ENCODE measurements around the gene CLIP2.

The CLIP2 gene

GRCh38 chr7:74290981-74291441 is 1.8 kb downstream of the CLIP2 start:
- no peaks in the 10 kb centered on the region for H3K4me1 ChIP-seq (ENCODE audit: insufficient read depth, poor library complexity, severe bottlenecking)
- ATAC-seq (ENCODE audit: low read depth) (no peak), DNase-seq (ENCODE audit: low spot score) (no peak)
- H3K4me3 ChIP-seq (ENCODE audit: severe bottlenecking) = no peak overlapping the region
- H3K27me3 ChIP-seq (ENCODE audit: insufficient read depth, poor library complexity, severe bottlenecking) = no peaks in the 10 kb centered on the region
- H3K27ac ChIP-seq (ENCODE audit: poor library complexity, severe bottlenecking) = no peak overlapping the region
- no peak for TF ChIP-seq CTCF (IDR thresholded peaks at IDR 0.05; ENCODE audit: poor library complexity, severe bottlenecking)
- H3K9me3 ChIP-seq (ENCODE audit: severe bottlenecking) = no peaks in the 10 kb centered on the region
- H3K36me3 ChIP-seq (ENCODE audit: low read depth) = no peaks in the 10 kb centered on the region

- Histone ChIP-seq H3K4me3 (ENCODE audit: severe bottlenecking) (no peak overlapping the region), H3K36me3 (ENCODE audit: low read depth) (no peaks in the 10 kb centered on the region), H3K9me3 (ENCODE audit: severe bottlenecking) (no peaks in the 10 kb centered on the region), H3K4me1 (ENCODE audit: insufficient read depth, poor library complexity, severe bottlenecking) (no peaks in the 10 kb centered on the region), H3K27me3 (ENCODE audit: insufficient read depth, poor library complexity, severe bottlenecking) (no peaks in the 10 kb centered on the region), H3K27ac (ENCODE audit: poor library complexity, severe bottlenecking) (no peak overlapping the region)
- no peak for ATAC-seq (ENCODE audit: low read depth)
- TF ChIP-seq CTCF (IDR thresholded peaks at IDR 0.05; ENCODE audit: poor library complexity, severe bottlenecking) = no peak
- no peak for DNase-seq (ENCODE audit: low spot score)
Measured at GRCh38 chr7:74291535-74291934, 2.3 kb downstream of the CLIP2 start.

GRCh38 chr7:74292757-74293576 is 3.8 kb downstream of the CLIP2 start:
- TF ChIP-seq CTCF (IDR thresholded peaks at IDR 0.05; ENCODE audit: poor library complexity, severe bottlenecking) = no peak
- Histone ChIP-seq H3K9me3 (ENCODE audit: severe bottlenecking) (no peaks in the 10 kb centered on the region), H3K27ac (ENCODE audit: poor library complexity, severe bottlenecking) (no peak overlapping the region), H3K27me3 (ENCODE audit: insufficient read depth, poor library complexity, severe bottlenecking) (no peaks in the 10 kb centered on the region), H3K4me1 (ENCODE audit: insufficient read depth, poor library complexity, severe bottlenecking) (no peaks in the 10 kb centered on the region), H3K36me3 (ENCODE audit: low read depth) (no peaks in the 10 kb centered on the region), H3K4me3 (ENCODE audit: severe bottlenecking) (no peak overlapping the region)
- DNase-seq (ENCODE audit: low spot score) (no peak), ATAC-seq (ENCODE audit: low read depth) (no peak)

- no peak for ATAC-seq (ENCODE audit: low read depth)
- no peaks in the 10 kb centered on the region for H3K4me1 ChIP-seq (ENCODE audit: insufficient read depth, poor library complexity, severe bottlenecking)
Measured at GRCh38 chr7:74293577-74293908, 4.3 kb downstream of the CLIP2 start.

More at GRCh38 chr7:74293577-74293908, 4.3 kb downstream of the CLIP2 start:
- Histone ChIP-seq H3K9me3 (ENCODE audit: severe bottlenecking) (no peaks in the 10 kb centered on the region), H3K27ac (ENCODE audit: poor library complexity, severe bottlenecking) (no peak overlapping the region), H3K4me3 (ENCODE audit: severe bottlenecking) (no peak overlapping the region), H3K36me3 (ENCODE audit: low read depth) (no peaks in the 10 kb centered on the region), H3K27me3 (ENCODE audit: insufficient read depth, poor library complexity, severe bottlenecking) (no peaks in the 10 kb centered on the region)
- no peak for DNase-seq (ENCODE audit: low spot score)
- TF ChIP-seq CTCF (IDR thresholded peaks at IDR 0.05; ENCODE audit: poor library complexity, severe bottlenecking) = no peak

All from RWPE2 (cell line).